WTC11 (cell line): ENCODE results near the gene BIRC5. TPM values are rescaled to one million over a fixed set of nuclear protein-coding genes. Genes with fewer than 3 reads are reported as not detected.
A peak's percentile ranks its signal among the peaks of the same experiment; 100 is the strongest.

Experiments
- ATAC-seq: fragments of 200-7000 bp; cut with Tn5 transposase; 2 replicates; pipeline ENCODE4 v1.10.0; 2021; ENCODE audit warnings: mild to moderate bottlenecking, moderate library complexity
- CTCF ChIA-PET: fragments of 300-600 bp; sonication (Branson Sonifier 250); formaldehyde crosslinking; loops from one replicate; lab custom pipeline; 2021; ENCODE audit warnings: antibody characterized with exemption; lab: Charles Lee
- POLR2A ChIA-PET: fragments of 350-600 bp; sonication (Branson Sonifier 250); formaldehyde crosslinking; loops from one replicate; lab custom pipeline; 2021; ENCODE audit warnings: antibody characterized with exemption; lab: Charles Lee
- DNase-seq: peaks from one replicate; pipeline ENCODE4 v3.0.0; 2021; ENCODE audit warnings: low spot score
- H3K27ac Mint-ChIP-seq: 2 replicates; pipeline ENCODE4 v1.8.0; 2021; ENCODE audit warnings: mixed read lengths
- H3K27me3 Mint-ChIP-seq: 2 replicates; pipeline ENCODE4 v1.8.0; 2021; ENCODE audit warnings: low read depth, mild to moderate bottlenecking, moderate library complexity, mixed read lengths
- H3K36me3 Mint-ChIP-seq: 2 replicates; pipeline ENCODE4 v1.8.0; 2021; ENCODE audit warnings: mixed read lengths
- H3K4me1 Mint-ChIP-seq: 2 replicates; pipeline ENCODE4 v1.8.0; 2022; ENCODE audit warnings: mixed read lengths
- H3K4me3 Mint-ChIP-seq: 2 replicates; pipeline ENCODE4 v1.8.0; 2021; ENCODE audit warnings: mild to moderate bottlenecking, moderate library complexity, mixed read lengths
- H3K9me3 Mint-ChIP-seq: 2 replicates; pipeline ENCODE4 v1.8.0; 2021; ENCODE audit warnings: mixed read lengths
- CREB1 ChIP-seq: sonication (generic); formaldehyde crosslinking; IDR thresholded peaks from 2 replicates; pipeline ENCODE4 v1.8.0; 2023; ENCODE audit warnings: mild to moderate bottlenecking, missing genetic modification reagents
- CREM ChIP-seq: sonication (generic); formaldehyde crosslinking; IDR thresholded peaks from 2 replicates; pipeline ENCODE4 v1.8.1; 2022; ENCODE audit warnings: mild to moderate bottlenecking, missing genetic modification reagents, moderate library complexity
- E2F4 ChIP-seq: sonication (generic); formaldehyde crosslinking; IDR thresholded peaks from 2 replicates; pipeline ENCODE4 v1.8.1; 2022; ENCODE audit warnings: low read depth, mild to moderate bottlenecking, moderate library complexity, missing genetic modification reagents, borderline replicate concordance
- ERG ChIP-seq: fragments of 250-450 bp; sonication (Bioruptor Pico); IDR thresholded peaks from 2 replicates; pipeline ENCODE4 v1.8.0; 2021; ENCODE audit warnings: mild to moderate bottlenecking
- FOXJ3 ChIP-seq: sonication (generic); formaldehyde crosslinking; IDR thresholded peaks from 2 replicates; pipeline ENCODE4 v1.9.0; 2021; ENCODE audit warnings: missing genetic modification reagents, mild to moderate bottlenecking, borderline replicate concordance
- GABPB1 ChIP-seq: sonication (generic); formaldehyde crosslinking; IDR thresholded peaks from 2 replicates; pipeline ENCODE4 v1.8.1; 2023; ENCODE audit warnings: mild to moderate bottlenecking, missing genetic modification reagents
- IRF2 ChIP-seq: sonication (generic); formaldehyde crosslinking; IDR thresholded peaks from 2 replicates; pipeline ENCODE4 v1.8.0; 2022; ENCODE audit warnings: low read depth, missing genetic modification reagents, borderline replicate concordance
- PRRX2 ChIP-seq: fragments of 250-450 bp; sonication (Bioruptor Pico); IDR thresholded peaks from 2 replicates; pipeline ENCODE4 v1.8.0; 2021; ENCODE audit warnings: mild to moderate bottlenecking
- ZNF138 ChIP-seq: sonication (generic); formaldehyde crosslinking; conservative IDR thresholded peaks from 2 replicates; pipeline ENCODE4 v1.8.1; 2022; ENCODE audit warnings: mild to moderate bottlenecking, moderate library complexity, missing genetic modification reagents
- ZNF263 ChIP-seq: sonication (generic); formaldehyde crosslinking; IDR thresholded peaks from 2 replicates; pipeline ENCODE4 v1.8.1; 2022; ENCODE audit warnings: low read depth, mild to moderate bottlenecking, moderate library complexity, missing genetic modification reagents
- ZNF532 ChIP-seq: fragments of 250-450 bp; sonication (Bioruptor Pico); IDR thresholded peaks from 2 replicates; pipeline ENCODE4 v1.9.0; 2021; ENCODE audit warnings: mild to moderate bottlenecking, borderline replicate concordance
- ZNF671 ChIP-seq: fragments of 250-450 bp; sonication (Bioruptor Pico); IDR thresholded peaks from 2 replicates; pipeline ENCODE4 v1.8.0; 2021; ENCODE audit warnings: mild to moderate bottlenecking
- total RNA-seq: library from RNA; stranded (reverse); gene quantifications from 3 replicates; pipeline ENCODE4 v1.2.3, GENCODE V29; 2021
- TF ChIP-seq, protein P1 (sequence below): sonication (generic); formaldehyde crosslinking; IDR thresholded peaks from 2 replicates; pipeline ENCODE4 v1.8.1; 2023; ENCODE audit warnings: mild to moderate bottlenecking, moderate library complexity, missing genetic modification reagents
- TF ChIP-seq, protein P2 (sequence below): fragments of 250-450 bp; sonication (Bioruptor Pico); IDR thresholded peaks from 2 replicates; pipeline ENCODE4 v1.9.0; 2021; ENCODE audit warnings: mild to moderate bottlenecking
- TF ChIP-seq, protein P3 (sequence below): sonication (generic); formaldehyde crosslinking; IDR thresholded peaks from 2 replicates; pipeline ENCODE4 v1.8.0; 2023; ENCODE audit warnings: missing genetic modification reagents
- TF ChIP-seq, protein P4 (sequence below): sonication (generic); formaldehyde crosslinking; IDR thresholded peaks from 2 replicates; pipeline ENCODE4 v1.8.0; 2023; ENCODE audit warnings: missing genetic modification reagents, mild to moderate bottlenecking, borderline replicate concordance
- TF ChIP-seq, protein P5 (sequence below): sonication (generic); formaldehyde crosslinking; IDR thresholded peaks from 2 replicates; pipeline ENCODE4 v1.8.1; 2022; ENCODE audit warnings: missing genetic modification reagents, borderline replicate concordance
- TF ChIP-seq, protein P6 (sequence below): sonication (generic); formaldehyde crosslinking; IDR thresholded peaks from 2 replicates; pipeline ENCODE4 v1.8.0; 2022; ENCODE audit warnings: mild to moderate bottlenecking, missing genetic modification reagents

BIRC5 gene
- total RNA-seq, 1 experiment from 2014 or later, result 115 TPM

DNA sequence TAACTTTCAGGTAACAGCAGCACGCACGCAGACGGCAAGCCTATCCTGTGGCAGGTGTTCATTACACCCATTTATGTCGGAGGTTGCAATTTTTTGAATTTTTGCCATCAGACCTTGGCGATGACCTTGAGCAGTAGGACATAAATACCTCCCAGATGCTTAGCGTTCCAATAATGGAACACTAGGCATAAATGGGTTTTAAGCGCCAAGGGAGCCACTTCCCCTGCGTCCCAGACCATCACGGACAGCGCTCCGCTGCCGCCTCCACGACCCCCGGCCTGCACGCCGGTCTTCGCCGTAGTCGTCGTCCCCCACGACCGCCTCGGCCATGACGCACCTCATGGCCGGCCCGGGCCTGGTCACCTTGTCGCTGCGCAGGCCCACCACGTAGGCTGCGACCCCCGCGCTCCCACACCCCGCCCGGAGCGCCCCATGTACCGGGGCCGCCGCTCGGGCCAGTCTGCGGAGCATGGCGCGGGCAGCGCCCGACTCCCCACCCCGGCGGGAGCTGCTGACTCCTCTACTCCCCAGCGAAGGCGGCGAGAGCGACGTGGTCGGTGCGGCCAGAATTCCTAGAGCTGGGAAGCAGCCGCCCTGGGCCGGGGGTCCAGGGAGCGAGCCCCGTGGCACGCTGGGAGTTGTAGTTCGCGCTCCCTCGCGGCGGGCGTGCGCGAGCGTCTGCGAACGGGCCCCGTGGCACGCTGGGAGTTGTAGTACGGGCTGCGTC, 40.1 kb downstream of the BIRC5 start:
- peak; percentile 96 for DNase-seq
- no peaks in the 10 kb centered on the region for H3K9me3 Mint-ChIP-seq
- no peaks in the 10 kb centered on the region for H3K36me3 Mint-ChIP-seq
- H3K27me3 Mint-ChIP-seq, result no peaks in the 10 kb centered on the region
- peak; percentile 69 for ATAC-seq
- H3K4me3 Mint-ChIP-seq, result peak overlapping the region; percentile 74
- H3K4me1 Mint-ChIP-seq, result peaks cover 31% of the 10 kb centered on the region
- ChIA-PET CTCF (interaction anchor here (0.6 to 4.1 kb wide), 11 partner anchors 12 to 168 kb away, joined by 3 to 17 read pairs (median 3); partner anchors contain the start of genes AFMID, BIRC5 and TK1), POLR2A (interaction anchor here (0.6 to 1.5 kb wide), 10 partner anchors 9 to 296 kb away, joined by 3 to 5 read pairs (median 3); partner anchors contain the start of gene TNRC6C)
- peak overlapping the region; percentile 88; the same call in 1 of the 2 replicates for H3K27ac Mint-ChIP-seq
- TF ChIP-seq CREM, result no peak
- TF ChIP-seq, protein P1, sequence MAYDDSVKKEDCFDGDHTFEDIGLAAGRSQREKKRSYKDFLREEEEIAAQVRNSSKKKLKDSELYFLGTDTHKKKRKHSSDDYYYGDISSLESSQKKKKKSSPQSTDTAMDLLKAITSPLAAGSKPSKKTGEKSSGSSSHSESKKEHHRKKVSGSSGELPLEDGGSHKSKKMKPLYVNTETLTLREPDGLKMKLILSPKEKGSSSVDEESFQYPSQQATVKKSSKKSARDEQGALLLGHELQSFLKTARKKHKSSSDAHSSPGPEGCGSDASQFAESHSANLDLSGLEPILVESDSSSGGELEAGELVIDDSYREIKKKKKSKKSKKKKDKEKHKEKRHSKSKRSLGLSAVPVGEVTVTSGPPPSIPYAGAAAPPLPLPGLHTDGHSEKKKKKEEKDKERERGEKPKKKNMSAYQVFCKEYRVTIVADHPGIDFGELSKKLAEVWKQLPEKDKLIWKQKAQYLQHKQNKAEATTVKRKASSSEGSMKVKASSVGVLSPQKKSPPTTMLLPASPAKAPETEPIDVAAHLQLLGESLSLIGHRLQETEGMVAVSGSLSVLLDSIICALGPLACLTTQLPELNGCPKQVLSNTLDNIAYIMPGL (CRISPR knock-in tag), result peak; percentile 94
- TF ChIP-seq, protein P2, sequence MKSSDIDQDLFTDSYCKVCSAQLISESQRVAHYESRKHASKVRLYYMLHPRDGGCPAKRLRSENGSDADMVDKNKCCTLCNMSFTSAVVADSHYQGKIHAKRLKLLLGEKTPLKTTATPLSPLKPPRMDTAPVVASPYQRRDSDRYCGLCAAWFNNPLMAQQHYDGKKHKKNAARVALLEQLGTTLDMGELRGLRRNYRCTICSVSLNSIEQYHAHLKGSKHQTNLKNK (CRISPR knock-in tag), result no peak
- TF ChIP-seq, protein P3, sequence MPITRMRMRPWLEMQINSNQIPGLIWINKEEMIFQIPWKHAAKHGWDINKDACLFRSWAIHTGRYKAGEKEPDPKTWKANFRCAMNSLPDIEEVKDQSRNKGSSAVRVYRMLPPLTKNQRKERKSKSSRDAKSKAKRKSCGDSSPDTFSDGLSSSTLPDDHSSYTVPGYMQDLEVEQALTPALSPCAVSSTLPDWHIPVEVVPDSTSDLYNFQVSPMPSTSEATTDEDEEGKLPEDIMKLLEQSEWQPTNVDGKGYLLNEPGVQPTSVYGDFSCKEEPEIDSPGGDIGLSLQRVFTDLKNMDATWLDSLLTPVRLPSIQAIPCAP (CRISPR knock-in tag), result no peak
- peak; percentile 75; the same call in 1 of the 2 replicates for TF ChIP-seq E2F4 (CRISPR knock-in tag)
- TF ChIP-seq IRF2 (CRISPR knock-in tag), result 0 out of 2 replicates have a peak, but pooled peaks have one; percentile 62
- peak; percentile 72 for TF ChIP-seq GABPB1 (CRISPR knock-in tag)
- TF ChIP-seq ZNF532 (CRISPR knock-in tag), result no peak
- no peak for TF ChIP-seq ZNF138 (CRISPR knock-in tag)
- TF ChIP-seq, protein P4, sequence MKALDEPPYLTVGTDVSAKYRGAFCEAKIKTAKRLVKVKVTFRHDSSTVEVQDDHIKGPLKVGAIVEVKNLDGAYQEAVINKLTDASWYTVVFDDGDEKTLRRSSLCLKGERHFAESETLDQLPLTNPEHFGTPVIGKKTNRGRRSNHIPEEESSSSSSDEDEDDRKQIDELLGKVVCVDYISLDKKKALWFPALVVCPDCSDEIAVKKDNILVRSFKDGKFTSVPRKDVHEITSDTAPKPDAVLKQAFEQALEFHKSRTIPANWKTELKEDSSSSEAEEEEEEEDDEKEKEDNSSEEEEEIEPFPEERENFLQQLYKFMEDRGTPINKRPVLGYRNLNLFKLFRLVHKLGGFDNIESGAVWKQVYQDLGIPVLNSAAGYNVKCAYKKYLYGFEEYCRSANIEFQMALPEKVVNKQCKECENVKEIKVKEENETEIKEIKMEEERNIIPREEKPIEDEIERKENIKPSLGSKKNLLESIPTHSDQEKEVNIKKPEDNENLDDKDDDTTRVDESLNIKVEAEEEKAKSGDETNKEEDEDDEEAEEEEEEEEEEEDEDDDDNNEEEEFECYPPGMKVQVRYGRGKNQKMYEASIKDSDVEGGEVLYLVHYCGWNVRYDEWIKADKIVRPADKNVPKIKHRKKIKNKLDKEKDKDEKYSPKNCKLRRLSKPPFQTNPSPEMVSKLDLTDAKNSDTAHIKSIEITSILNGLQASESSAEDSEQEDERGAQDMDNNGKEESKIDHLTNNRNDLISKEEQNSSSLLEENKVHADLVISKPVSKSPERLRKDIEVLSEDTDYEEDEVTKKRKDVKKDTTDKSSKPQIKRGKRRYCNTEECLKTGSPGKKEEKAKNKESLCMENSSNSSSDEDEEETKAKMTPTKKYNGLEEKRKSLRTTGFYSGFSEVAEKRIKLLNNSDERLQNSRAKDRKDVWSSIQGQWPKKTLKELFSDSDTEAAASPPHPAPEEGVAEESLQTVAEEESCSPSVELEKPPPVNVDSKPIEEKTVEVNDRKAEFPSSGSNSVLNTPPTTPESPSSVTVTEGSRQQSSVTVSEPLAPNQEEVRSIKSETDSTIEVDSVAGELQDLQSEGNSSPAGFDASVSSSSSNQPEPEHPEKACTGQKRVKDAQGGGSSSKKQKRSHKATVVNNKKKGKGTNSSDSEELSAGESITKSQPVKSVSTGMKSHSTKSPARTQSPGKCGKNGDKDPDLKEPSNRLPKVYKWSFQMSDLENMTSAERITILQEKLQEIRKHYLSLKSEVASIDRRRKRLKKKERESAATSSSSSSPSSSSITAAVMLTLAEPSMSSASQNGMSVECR (CRISPR knock-in tag), result peak; percentile 94
- TF ChIP-seq ERG (CRISPR knock-in tag), result no peak
- TF ChIP-seq ZNF671 (CRISPR knock-in tag), result no peak
- no peak for TF ChIP-seq PRRX2 (CRISPR knock-in tag)
- TF ChIP-seq, protein P5, sequence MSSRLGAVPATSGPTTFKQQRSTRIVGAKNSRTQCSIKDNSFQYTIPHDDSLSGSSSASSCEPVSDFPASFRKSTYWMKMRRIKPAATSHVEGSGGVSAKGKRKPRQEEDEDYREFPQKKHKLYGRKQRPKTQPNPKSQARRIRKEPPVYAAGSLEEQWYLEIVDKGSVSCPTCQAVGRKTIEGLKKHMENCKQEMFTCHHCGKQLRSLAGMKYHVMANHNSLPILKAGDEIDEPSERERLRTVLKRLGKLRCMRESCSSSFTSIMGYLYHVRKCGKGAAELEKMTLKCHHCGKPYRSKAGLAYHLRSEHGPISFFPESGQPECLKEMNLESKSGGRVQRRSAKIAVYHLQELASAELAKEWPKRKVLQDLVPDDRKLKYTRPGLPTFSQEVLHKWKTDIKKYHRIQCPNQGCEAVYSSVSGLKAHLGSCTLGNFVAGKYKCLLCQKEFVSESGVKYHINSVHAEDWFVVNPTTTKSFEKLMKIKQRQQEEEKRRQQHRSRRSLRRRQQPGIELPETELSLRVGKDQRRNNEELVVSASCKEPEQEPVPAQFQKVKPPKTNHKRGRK, result no peak
- TF ChIP-seq, protein P6, sequence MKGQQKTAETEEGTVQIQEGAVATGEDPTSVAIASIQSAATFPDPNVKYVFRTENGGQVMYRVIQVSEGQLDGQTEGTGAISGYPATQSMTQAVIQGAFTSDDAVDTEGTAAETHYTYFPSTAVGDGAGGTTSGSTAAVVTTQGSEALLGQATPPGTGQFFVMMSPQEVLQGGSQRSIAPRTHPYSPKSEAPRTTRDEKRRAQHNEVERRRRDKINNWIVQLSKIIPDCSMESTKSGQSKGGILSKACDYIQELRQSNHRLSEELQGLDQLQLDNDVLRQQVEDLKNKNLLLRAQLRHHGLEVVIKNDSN (CRISPR knock-in tag), result peak; percentile 58; the same call in 1 of the 2 replicates
- peak; percentile 45; the same call in 1 of the 2 replicates for TF ChIP-seq ZNF263 (CRISPR knock-in tag)
- peak; percentile 81; the same call in 1 of the 2 replicates for TF ChIP-seq CREB1
- TF ChIP-seq FOXJ3, result no peak
